Natural killer cell (primary cell): ENCODE measurements around the gene POC1A. TPM values are rescaled to one million over a fixed set of nuclear protein-coding genes. Genes with fewer than 3 reads are reported as not detected.

Experiments used
- ATAC-seq, 3 donors: fragments of 150-1000 bp in 2 of 3; fragments of 200-7000 bp in 1 of 3; cut with Tn5 transposase; 1 replicate in 1 of 3; 2 replicates in 2 of 3; pipeline ENCODE4 v1.10.0; 2021; ENCODE audit warnings: mild to moderate bottlenecking in 2 of 3, moderate library complexity in 2 of 3
- DNase-seq, 2 donors: peaks; one replicate each; pipeline versions ENCODE4 v3.0.0 to v3.0.0-alpha.2; 2013 to 2021; ENCODE audit warnings: mixed read lengths in 1 of 2
- H3K27ac ChIP-seq: one replicate; pipeline ENCODE4 v1.5.1; 2013; ENCODE audit warnings: mild to moderate bottlenecking, low read length
- H3K27me3 ChIP-seq: one replicate; pipeline ENCODE4 v1.6.1; 2013; ENCODE audit warnings: low read length; ENCODE audit not compliant: control insufficient read depth, insufficient read depth
- H3K36me3 ChIP-seq: one replicate; pipeline ENCODE4 v1.6.1; 2013; ENCODE audit warnings: low read length; ENCODE audit not compliant: control insufficient read depth, insufficient read depth
- H3K4me1 ChIP-seq: one replicate; pipeline ENCODE4 v1.6.1; 2013; ENCODE audit warnings: low read length; ENCODE audit not compliant: control insufficient read depth, insufficient read depth
- H3K4me3 ChIP-seq: one replicate; pipeline ENCODE4 v1.5.1; 2013; ENCODE audit warnings: low read length
- H3K9me3 ChIP-seq: one replicate; pipeline ENCODE4 v1.6.1; 2013; ENCODE audit warnings: low read length; ENCODE audit not compliant: control insufficient read depth, insufficient read depth
- H3K27ac Mint-ChIP-seq, 2 donors: one replicate each; pipeline ENCODE4 v1.8.0; 2022; ENCODE audit warnings: mild to moderate bottlenecking in 2 of 2, mixed read lengths in 2 of 2, moderate library complexity in 1 of 2
- H3K27me3 Mint-ChIP-seq, 2 donors: one replicate each; pipeline ENCODE4 v1.8.0; 2022; ENCODE audit warnings: low read depth in 2 of 2, mixed read lengths in 2 of 2
- H3K36me3 Mint-ChIP-seq: one replicate; pipeline ENCODE4 v1.8.0; 2022; ENCODE audit warnings: mixed read lengths
- H3K4me1 Mint-ChIP-seq, 2 donors: one replicate each; pipeline ENCODE4 v1.8.0; 2022; ENCODE audit warnings: mixed read lengths in 2 of 2
- H3K4me3 Mint-ChIP-seq: one replicate; pipeline ENCODE4 v1.8.0; 2022; ENCODE audit warnings: mild to moderate bottlenecking, moderate library complexity, mixed read lengths
- H3K9me3 Mint-ChIP-seq, 2 donors: one replicate each; pipeline ENCODE4 v1.8.0; 2022; ENCODE audit warnings: mixed read lengths in 2 of 2
- WGBS: methylation state at CpG from one replicate; pipeline ENCODE4 v1.1.7; 2013; ENCODE audit warnings: missing lambda C conversion rate; ENCODE audit not compliant: insufficient coverage; 5-methylcytosine and 5-hydroxymethylcytosine counted together
- intact Hi-C: fragments of 100-400 bp; cut with micrococcal nuclease; formaldehyde crosslinking; loops from one replicate; pipeline ENCODE4 v1.14.2; 2022
- total RNA-seq, 4 donors: library from RNA; stranded (reverse); fragments of 120-200 nt in 1 of 4; gene quantifications; one replicate each; pipeline versions ENCODE4 v1.2.3 to v1.2.4, GENCODE V29; 2013 to 2022
- TF ChIP-seq, protein P1 (sequence below): fragments of 200-600 bp; IDR thresholded peaks from one replicate; pipeline ENCODE4 v1.8.0; 2022; ENCODE audit warnings: antibody characterized with exemption

The POC1A gene
- total RNA-seq, 3 donors from 2014 or later (not counting 1 experiment from before 2014, with no cell fraction given): 1.3 to 2.6 (median 2.4) TPM

DNA sequence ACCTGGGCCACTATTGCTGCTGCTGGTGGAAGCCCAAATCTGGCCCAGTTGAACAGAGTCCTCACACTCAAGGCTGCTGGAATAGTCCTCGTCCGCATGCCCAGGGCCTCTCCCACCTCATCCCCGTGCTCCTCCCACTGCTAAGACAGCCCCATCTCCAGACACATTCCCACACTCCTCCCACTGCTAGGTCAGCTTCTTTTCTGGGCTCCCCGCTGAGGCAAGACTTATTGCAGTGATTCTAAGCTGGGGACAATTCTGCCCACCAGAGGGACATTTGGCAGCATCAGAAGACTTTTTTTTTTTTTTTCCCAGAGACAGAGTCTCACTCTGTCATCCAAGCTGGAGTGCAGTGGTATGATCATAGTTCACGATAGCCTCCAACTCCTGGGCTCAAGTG is 35.1 kb downstream of the POC1A start:
- peaks cover 13 to 15% of the 10 kb centered on the region in 2 donors for H3K4me1 Mint-ChIP-seq
- intact Hi-C loops: no loop called here
- WGBS: 99% methylated on average over 5 of the region's 5 CpGs
- no peaks in the 10 kb centered on the region for H3K9me3 Mint-ChIP-seq
- Histone ChIP-seq H3K27ac (no peak overlapping the region), H3K4me1 (peaks cover 39% of the 10 kb centered on the region), H3K27me3 (no peaks in the 10 kb centered on the region), H3K4me3 (no peak overlapping the region), H3K36me3 (no peaks in the 10 kb centered on the region), H3K9me3 (no peaks in the 10 kb centered on the region)
- no peak overlapping the region for H3K4me3 Mint-ChIP-seq
- no peak for ATAC-seq
- TF ChIP-seq, protein P1, sequence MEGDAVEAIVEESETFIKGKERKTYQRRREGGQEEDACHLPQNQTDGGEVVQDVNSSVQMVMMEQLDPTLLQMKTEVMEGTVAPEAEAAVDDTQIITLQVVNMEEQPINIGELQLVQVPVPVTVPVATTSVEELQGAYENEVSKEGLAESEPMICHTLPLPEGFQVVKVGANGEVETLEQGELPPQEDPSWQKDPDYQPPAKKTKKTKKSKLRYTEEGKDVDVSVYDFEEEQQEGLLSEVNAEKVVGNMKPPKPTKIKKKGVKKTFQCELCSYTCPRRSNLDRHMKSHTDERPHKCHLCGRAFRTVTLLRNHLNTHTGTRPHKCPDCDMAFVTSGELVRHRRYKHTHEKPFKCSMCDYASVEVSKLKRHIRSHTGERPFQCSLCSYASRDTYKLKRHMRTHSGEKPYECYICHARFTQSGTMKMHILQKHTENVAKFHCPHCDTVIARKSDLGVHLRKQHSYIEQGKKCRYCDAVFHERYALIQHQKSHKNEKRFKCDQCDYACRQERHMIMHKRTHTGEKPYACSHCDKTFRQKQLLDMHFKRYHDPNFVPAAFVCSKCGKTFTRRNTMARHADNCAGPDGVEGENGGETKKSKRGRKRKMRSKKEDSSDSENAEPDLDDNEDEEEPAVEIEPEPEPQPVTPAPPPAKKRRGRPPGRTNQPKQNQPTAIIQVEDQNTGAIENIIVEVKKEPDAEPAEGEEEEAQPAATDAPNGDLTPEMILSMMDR: no peak
- DNase-seq: no peak
- no peaks in the 10 kb centered on the region for H3K36me3 Mint-ChIP-seq
- no peak overlapping the region for H3K27ac Mint-ChIP-seq
- no peaks in the 10 kb centered on the region for H3K27me3 Mint-ChIP-seq

DNA sequence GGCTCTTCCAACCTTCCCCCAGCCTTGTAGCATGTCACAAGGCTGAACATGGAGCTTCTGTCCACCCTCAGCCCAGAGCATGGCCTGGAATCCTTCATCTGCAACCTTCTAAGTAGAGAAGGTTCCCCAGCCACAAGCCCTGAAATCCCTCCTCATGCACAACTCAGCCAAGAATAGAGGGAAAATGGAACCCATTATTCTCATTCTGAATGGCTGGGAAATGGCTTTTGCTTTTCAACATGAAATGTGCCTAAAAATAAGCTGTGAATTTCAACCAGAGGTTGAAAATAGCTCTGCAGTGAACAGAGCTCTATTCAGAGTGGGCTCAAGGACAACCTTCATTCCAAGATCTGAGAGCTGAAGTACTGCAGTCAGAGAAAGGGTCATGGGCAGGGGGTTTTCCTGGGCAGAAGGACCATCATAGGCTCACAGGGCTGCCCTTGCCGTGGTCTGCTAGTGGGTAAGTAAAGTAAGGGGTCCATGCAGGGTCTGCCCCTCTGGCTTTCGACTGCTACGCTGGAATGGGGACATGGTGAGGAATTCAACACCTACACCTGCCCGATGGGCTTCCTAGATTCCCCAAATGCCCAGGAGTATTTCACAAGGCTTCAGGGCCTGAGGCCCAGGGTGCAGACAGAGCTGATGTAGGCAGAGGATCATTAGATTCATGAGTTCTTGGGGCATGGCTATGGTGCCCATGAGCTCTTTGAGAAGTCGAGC is 35.9 kb downstream of the POC1A start:
- intact Hi-C loops: no loop called here
- ATAC-seq: no peak

DNA sequence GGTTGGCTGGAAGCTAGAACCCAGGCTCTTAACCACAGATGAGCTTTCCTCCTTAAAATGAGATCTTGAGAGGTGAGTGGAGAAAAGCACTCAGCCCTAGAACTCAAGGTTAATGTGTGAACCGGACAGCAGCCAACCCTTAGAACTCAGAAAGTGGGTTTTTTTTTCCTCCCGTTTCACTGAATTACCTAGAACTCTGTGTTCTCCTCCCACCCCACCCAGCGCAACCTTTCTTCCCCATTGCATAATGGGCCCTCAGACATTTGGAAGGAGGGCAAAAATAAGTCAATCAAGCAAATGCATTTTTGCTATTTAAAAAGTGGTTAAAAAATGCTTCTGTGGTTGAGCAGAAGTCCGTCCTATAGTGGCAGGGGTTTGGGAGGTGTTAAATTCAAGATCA is 36.7 kb downstream of the POC1A start:
- Mint-ChIP-seq H3K4me1 (peaks cover 11% of the 10 kb centered on the region in 2 donors), H3K27ac (no peak overlapping the region), H3K27me3 (no peaks in the 10 kb centered on the region)

More for the DNA sequence above, 35.9 kb downstream of the POC1A start:
- Mint-ChIP-seq H3K4me1 (peaks cover 13 to 15% of the 10 kb centered on the region in 2 donors), H3K9me3 (no peaks in the 10 kb centered on the region), H3K36me3 (no peaks in the 10 kb centered on the region), H3K4me3 (no peak overlapping the region), H3K27me3 (no peaks in the 10 kb centered on the region), H3K27ac (no peak overlapping the region)
- H3K27me3 ChIP-seq: no peaks in the 10 kb centered on the region
- WGBS: 99% methylated on average over 5 of the region's 5 CpGs
- DNase-seq: no peak
- H3K27ac ChIP-seq: no peak overlapping the region
- H3K36me3 ChIP-seq: no peaks in the 10 kb centered on the region
- no peaks in the 10 kb centered on the region for H3K9me3 ChIP-seq
- no peak overlapping the region for H3K4me3 ChIP-seq
- H3K4me1 ChIP-seq: peaks cover 35% of the 10 kb centered on the region
- TF ChIP-seq, protein P1: no peak

More for the DNA sequence above, 36.7 kb downstream of the POC1A start:
- no peak overlapping the region for H3K4me3 Mint-ChIP-seq
- no peaks in the 10 kb centered on the region for H3K27me3 ChIP-seq
- 66% methylated on average over 4 of the region's 4 CpGs for whole genome bisulfite sequencing
- DNase-seq (no peak), ATAC-seq (no peak)
- H3K27ac ChIP-seq: no peak overlapping the region
- H3K9me3 ChIP-seq: no peaks in the 10 kb centered on the region
- H3K36me3 Mint-ChIP-seq: no peaks in the 10 kb centered on the region
- no peak overlapping the region for H3K4me3 ChIP-seq
- H3K9me3 Mint-ChIP-seq: no peaks in the 10 kb centered on the region
- intact Hi-C loops: no loop called here
- peaks cover 27% of the 10 kb centered on the region for H3K4me1 ChIP-seq
- H3K36me3 ChIP-seq: no peaks in the 10 kb centered on the region
- TF ChIP-seq, protein P1: no peak
